Adipose tissue (tissue), 3 donors: Measurements from ENCODE around the gene ASPSCR1. TPM values are rescaled to one million over a fixed set of nuclear protein-coding genes. Genes with fewer than 3 reads are reported as not detected.

ENCODE experiments used
- H3K27ac ChIP-seq: one replicate; pipeline ENCODE4 v1.5.1; 2013; ENCODE audit warnings: low read depth, low read length
- WGBS, 3 donors: extraction: QIAGEN DNeasy Blood & Tissue Kit; methylation state at CpG; one replicate each; pipeline ENCODE4 v1.1.7; 2013; 5-methylcytosine and 5-hydroxymethylcytosine counted together
- polyA plus RNA-seq, 3 donors: library from polyadenylated mRNA; stranded (reverse); fragments of 200-250 nt; gene quantifications; one replicate each; pipeline ENCODE4 v1.2.3, GENCODE V29; 2013
- donor health status: healthy with polysubstance abuse.
- donor health status: Bipolar disorder and iron deficiency.
- donor health status: healthy.

ASPSCR1 gene
- polyA plus RNA-seq, 3 donors: 17.7 to 35.4 (median 31.0) TPM

- H3K27ac ChIP-seq: no peak overlapping the region
- 94 to 96% (median 95%) methylated on average over 37 of the region's 37 CpGs for WGBS, 3 donors
Measured at GRCh38 chr17:81993729-81994592, 16.5 kb downstream of the ASPSCR1 start.

GRCh38 chr17:81994593-81995462 lies 17.4 kb downstream of the ASPSCR1 start:
- no peak overlapping the region for H3K27ac ChIP-seq
- WGBS, 3 donors: 87 to 93% (median 89%) methylated on average over 38 to 39 of the region's 39 CpGs

- H3K27ac ChIP-seq: no peak overlapping the region
Measured at GRCh38 chr17:81995463-81996231, 18.2 kb downstream of the ASPSCR1 start.

GRCh38 chr17:81996232-81996756 lies 18.9 kb downstream of the ASPSCR1 start:
- 91% methylated on average over 28 of the region's 28 CpGs for WGBS, 3 donors
- H3K27ac ChIP-seq: no peak overlapping the region

More at GRCh38 chr17:81995463-81996231, 18.2 kb downstream of the ASPSCR1 start:
- WGBS, 3 donors: 94 to 98% (median 97%) methylated on average over 28 to 29 of the region's 29 CpGs

GRCh38 chr17:81996757-81997441 lies 19.5 kb downstream of the ASPSCR1 start:
- WGBS, 3 donors: 94 to 96% (median 95%) methylated on average over 30 of the region's 30 CpGs

GRCh38 chr17:81998212-81998611 lies 20.8 kb downstream of the ASPSCR1 start:
- WGBS, 3 donors: 78 to 90% (median 82%) methylated on average over 7 of the region's 7 CpGs
- H3K27ac ChIP-seq: no peak overlapping the region

More at GRCh38 chr17:81996757-81997441, 19.5 kb downstream of the ASPSCR1 start:
- no peak overlapping the region for H3K27ac ChIP-seq

- H3K27ac ChIP-seq: no peak overlapping the region
- 90 to 91% (median 90%) methylated on average over 14 of the region's 14 CpGs for WGBS, 3 donors
Measured at GRCh38 chr17:81998691-81999438, 21.4 kb downstream of the ASPSCR1 start.

- 90 to 95% (median 91%) methylated on average over 11 to 12 of the region's 12 CpGs for WGBS, 3 donors
- no peak overlapping the region for H3K27ac ChIP-seq
Measured at GRCh38 chr17:81999587-81999975, 22.2 kb downstream of the ASPSCR1 start.

GRCh38 chr17:81999976-82000802 lies 22.8 kb downstream of the ASPSCR1 start:
- no peak overlapping the region for H3K27ac ChIP-seq
- WGBS, 3 donors: 77 to 84% (median 83%) methylated on average over 36 of the region's 36 CpGs

- 75 to 91% (median 85%) methylated on average over 30 to 32 of the region's 32 CpGs for WGBS, 3 donors
- H3K27ac ChIP-seq: no peak overlapping the region
Measured at GRCh38 chr17:82000803-82001570, 23.6 kb downstream of the ASPSCR1 start.

- 86 to 92% (median 87%) methylated on average over 16 to 17 of the region's 17 CpGs for WGBS, 3 donors
- no peak overlapping the region for H3K27ac ChIP-seq
Measured at GRCh38 chr17:82001571-82002056, 24.2 kb downstream of the ASPSCR1 start.

- no peak overlapping the region for H3K27ac ChIP-seq
- WGBS, 3 donors: 56 to 80% (median 65%) methylated on average over 53 of the region's 53 CpGs
Measured at GRCh38 chr17:82003411-82004381, 26.3 kb downstream of the ASPSCR1 start.

GRCh38 chr17:82004517-82005455 lies 27.4 kb downstream of the ASPSCR1 start:
- H3K27ac ChIP-seq: no peak overlapping the region
- WGBS, 3 donors: 88 to 93% (median 88%) methylated on average over 39 to 41 of the region's 41 CpGs
